T-helper 22 cell (primary cell): ENCODE results near the gene NT5E.

Experiments
- DNase-seq: peaks from one replicate; pipeline ENCODE4 v3.0.0-alpha.2; 2020; ENCODE audit warnings: low read depth

The NT5E gene

DNA sequence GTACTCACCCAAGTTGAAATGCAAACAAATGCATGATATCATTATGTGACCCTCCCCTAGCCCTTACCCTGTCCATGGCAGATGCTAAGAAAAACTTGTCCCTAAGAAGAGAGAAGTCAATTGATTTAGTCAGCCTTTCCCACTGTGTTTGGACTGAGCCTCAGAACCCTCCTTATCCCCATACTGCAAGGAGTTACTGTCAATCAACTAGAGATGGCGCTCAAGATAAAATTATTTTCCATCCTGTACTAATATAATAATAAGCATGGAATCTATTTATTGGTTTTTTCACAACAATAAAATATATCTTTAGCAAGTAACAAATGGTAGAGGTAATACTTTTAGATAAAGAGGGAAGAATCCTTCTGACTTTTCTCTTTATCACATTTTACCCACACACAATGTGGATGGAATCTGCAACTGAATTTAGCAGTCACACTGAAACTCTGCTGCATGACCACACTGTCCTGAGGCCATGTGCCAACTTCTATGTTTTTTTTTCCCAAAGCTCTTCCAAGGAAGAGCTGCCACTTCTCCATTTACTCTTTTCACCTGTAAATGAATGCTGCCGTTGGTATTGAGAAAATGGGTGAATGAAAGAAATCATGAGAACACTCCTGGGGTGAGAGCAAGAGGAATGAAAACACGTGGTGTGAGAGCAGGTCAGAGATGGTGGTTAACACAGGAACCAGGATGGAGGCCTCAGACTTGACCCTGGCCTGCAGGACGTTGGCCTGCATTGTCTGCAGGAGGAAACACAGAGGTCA is 10.5 kb downstream of the NT5E start:
- DNase-seq = no peak

DNA sequence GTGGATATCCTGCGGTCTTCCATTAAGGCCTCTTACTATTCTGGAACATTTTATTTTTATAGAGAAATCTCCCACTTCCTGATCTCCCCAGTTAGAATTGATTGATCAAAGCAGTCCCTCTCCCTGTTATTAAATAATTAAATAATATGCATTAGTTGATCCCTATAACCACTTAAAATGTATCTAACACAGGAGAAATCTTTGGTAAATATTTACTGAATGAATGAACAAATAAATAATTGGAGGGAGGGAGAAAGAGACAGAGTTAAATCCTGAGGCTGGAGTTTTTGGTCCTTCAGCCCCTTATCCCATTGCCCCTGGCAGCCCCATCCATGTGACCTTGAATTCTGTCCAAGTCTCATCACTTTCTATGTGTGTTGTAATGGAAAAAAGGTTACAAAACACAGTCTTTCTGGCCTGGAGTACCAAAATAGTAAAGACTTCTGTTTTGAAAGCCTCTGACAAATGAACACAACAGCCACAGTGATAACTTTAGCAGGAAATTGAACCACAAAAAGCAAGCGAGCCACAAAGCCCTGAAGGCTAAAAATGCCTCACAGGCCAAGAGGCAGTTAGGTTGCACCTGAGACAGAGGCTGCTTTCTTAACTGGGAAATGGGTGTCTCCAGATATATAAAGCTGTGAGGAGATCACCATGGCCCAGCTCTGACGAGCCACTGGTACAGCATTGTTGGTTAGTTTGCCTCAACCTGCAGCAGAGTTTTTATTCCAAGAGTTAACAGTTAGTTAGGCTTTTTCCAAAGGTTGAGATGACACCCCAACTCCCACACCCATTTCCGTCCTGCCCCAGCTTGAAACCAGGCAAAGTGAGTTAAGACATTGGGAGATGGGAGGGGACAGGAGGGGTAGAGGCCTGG is 11.3 kb downstream of the NT5E start:
- DNase-seq = no peak

DNA sequence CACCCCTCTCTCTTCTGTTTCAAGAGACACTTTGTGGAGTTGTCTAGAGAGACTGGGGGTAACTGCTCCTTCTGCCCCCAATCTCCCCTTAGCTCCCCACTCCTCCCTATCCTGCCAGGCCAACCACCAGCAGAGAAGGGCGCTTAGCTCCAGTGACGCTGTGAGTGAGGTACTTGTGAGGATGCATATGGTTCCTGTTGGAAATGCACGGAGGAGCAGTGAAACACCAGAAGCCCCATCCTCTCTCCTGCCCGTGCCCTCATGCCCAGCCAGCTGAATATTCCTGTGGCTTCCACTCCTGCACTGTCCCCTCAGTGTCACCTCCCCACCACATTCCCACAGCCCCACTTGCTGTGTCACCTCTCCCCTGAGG is 11.9 kb downstream of the NT5E start:
- DNase-seq = no peak

DNA sequence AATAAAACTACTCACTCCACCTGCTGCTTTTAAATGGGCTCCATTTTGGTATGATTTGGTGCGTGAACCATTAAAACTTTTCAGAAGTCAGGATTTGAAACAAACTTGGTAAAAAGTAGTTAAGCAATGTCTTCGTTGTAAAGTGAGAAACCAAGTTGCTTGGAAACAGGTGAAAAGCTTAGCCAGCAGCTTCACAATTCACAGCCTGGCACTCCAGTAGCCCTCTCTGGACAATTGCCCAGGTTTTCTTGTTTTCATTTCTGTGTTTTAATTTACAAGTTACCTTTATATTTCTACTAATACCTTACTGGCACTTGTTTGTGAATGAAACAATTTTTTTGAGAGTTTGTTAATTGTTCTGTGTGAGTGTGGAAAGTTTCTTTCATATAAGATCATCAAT is 12.8 kb downstream of the NT5E start:
- DNase-seq = no peak

DNA sequence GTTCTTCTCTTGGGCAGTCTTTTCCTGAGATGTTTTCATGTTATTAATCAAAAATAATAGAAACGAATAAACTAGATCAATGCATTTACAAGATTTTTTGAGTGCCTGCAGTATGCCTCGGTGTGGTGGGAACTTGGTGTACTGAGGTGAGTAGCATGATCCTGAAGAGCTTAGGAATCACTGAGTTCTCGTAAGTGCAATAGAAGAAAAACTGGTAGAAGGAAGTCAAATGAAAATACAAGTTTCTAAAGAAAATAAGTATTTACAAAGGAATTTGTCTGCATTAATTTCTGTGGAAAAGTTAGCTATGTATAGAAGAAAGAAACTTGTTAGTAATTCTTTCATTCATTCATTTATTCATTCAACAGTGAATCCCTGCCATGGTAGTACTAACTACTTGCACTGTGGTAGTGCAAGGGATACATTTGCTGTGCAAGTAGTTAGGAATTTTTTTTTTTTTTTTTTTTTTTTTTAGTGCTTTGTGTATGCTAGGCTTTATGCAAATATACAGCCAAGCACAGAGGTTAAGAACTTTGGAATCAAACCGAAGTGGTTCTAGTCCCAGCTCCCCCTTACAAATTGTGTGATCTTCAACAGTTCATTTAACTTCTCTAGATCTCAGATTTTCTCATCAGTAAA is 13.9 kb downstream of the NT5E start:
- no peak for DNase-seq

DNA sequence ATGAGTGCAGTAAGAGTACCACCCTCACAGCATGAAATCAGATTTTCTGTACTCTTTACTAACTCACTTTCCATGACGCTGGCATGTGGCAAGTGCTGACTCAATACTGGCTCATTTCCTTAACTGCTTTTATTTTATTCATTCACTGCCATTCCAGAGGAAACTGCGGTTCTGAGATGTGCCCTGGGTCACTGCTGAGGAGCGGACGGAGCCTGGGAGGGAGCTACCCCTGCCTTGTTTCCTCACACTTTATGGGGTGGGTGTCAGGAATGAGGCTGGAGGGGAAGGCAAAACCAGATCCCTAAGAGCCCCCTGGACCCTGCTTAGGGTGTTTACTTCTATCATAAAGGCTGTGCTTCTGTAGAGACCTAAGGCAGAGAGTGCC is 14.4 kb downstream of the NT5E start:
- DNase-seq = no peak

DNA sequence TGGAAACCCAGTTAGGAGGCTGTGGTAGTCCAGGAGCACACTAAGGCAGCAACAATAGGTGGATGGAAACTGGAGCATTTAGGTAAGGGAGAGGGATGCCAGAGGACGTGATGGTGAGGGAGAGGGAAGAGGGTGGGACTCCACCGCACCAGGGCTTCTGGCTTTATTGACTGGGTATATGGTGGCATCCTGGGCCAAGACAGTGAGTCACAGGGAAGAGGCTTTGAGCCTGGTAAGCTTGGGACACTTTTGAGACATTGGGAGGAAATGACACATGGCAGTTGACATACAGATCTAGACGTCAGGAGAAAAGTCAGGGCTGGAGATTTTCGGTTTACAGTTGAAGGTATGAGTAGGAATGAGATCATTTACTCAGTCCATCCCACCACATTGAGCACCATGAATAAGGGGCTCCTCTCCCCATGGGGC is 14.9 kb downstream of the NT5E start:
- no peak for DNase-seq

DNA sequence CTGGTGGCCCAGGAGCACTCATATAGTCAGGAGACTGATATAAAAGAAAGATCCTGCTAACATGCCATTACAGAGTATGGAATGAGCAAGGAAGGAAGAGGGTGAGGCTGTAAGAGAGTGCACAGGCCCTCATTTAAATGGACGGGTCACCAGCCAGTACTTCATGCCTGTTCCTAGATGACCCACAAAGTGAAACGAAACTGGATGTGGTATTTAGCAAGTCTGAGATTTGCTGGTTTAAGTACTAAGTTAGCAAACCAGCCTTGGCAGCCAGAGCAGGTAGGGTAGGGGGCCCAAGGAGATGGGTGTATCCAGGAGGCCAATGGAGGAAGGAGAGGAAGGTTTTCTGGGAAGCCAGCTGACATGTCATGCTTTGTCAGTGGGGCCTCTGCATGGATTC is 15.9 kb downstream of the NT5E start:
- no peak for DNase-seq

DNA sequence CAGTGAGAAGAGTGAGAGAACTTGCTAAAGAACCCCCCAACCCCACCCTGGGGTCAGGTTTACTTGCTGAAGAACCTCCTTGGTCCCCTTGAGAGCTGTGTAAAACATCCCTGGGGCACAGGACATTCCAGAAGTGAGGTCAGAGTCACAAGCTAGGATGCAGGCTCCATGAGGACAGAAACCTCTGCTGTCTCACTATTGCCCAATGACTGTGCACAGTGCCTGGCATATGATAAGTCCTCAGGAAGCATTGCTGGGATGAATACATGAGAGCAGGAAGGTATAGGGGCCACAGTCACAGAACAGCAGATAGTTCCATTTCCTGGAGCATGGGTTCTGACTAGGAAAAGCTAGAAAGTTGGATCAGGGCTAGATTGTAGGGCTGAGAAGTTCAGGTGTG is 18.4 kb downstream of the NT5E start:
- DNase-seq = no peak

DNA sequence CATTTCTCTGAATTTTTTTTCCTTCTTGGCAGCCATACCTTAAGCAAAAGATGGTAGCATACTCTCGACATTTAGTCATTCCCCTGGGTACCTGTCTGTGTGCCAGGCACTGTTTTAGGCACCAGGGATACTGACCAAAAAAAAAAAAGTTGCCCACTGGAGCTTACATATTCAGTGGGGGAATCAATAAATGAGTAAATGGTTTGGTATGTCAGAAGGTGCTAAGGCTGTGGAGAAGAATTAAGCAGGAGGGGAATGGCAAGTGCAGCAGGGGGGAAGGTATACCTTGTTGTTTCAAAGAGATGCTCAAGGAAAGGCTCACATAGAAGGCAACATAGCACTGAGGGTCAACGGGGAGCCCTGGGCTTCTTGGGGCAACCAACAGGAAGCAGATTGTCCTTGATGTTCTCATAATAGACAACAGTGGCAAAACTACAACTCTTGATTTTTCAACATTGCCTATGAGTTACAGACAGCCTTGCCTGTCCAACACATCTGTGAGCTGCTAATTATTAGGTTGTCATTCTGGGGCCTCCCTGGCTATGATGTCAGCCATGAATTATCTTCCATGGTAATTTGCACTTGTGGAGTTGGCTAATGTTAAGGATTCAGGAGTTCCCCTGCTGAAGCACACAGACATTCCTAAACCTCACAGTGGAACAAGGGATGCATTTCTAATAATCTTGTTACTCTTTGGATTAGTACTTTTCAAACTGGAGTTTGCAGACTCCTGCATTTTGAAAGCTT is 19.6 kb downstream of the NT5E start:
- DNase-seq = no peak

DNA sequence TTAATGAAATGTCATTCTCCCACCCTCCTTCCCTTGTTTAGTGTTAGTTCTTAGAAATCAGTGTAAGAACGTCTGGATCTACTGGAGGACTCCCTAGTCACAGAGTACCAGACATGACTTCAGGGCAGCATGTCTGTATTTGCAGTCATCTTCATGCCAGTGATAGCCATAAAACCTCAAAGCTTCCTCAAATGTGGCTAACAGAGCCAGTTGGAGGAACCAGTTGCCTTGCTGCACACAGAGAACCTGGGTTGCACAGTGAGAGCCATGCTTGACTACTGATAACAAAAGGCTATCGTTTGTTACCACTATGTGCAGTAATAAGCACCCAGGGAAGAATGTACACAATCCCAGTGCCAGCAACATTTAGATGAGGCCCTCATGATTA is 20.1 kb downstream of the NT5E start:
- no peak for DNase-seq

DNA sequence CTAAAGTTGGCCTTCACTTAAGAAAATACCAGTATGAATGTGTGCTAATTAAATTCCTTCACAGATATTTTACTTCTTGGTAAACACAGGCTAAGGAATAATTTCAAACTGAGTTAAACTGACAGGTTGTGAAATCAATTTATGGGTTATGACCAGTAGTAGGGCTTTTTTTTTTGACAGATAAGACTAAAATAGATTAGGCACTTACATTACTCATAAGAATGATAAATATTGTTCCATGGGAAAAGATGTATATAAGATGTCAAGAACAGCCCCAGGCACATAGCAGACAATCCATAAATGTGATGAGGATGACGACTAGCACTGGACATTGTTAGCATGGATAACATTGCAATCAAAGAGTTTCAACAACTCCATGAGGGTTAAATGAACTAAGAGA is 22.9 kb downstream of the NT5E start:
- DNase-seq = no peak

DNA sequence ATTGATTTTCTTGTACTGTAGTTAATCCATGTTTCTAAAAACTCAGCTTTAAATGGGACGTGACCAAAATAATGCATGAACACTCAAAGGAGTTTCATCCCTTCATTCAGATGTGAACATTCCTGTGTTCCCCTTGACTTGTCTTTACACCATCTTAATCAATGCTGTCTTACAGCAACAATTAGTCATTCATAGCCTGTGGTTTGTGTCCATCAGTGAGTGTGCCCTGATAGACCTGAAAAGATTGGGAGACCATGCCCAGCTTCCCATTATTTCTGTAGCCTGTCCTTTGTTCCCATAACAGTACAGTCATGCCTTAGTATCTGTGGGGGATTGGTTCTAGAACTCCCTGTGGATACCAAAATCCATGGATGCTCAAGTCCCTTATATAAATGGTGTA is 23.9 kb downstream of the NT5E start:
- no peak for DNase-seq

DNA sequence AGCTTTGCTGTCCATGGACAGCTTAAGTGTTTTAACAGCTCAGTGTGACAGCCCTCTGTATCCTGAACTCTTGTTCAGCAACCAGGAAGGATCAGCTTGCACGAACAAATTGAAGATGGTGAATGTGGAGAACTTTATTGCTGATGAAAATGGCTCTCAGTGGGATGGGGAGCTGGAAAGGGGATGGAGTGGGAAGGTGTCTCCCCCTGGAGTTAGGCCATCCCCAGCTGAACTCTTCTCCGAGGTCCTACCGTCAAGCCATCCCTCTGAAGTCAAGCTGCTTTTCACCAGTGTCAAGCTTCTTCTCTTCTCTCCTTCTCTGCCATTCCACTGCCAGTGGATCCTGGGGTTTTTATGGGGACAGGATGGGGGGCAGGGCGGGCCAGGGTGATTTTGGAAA is 26.6 kb downstream of the NT5E start:
- DNase-seq = no peak

DNA sequence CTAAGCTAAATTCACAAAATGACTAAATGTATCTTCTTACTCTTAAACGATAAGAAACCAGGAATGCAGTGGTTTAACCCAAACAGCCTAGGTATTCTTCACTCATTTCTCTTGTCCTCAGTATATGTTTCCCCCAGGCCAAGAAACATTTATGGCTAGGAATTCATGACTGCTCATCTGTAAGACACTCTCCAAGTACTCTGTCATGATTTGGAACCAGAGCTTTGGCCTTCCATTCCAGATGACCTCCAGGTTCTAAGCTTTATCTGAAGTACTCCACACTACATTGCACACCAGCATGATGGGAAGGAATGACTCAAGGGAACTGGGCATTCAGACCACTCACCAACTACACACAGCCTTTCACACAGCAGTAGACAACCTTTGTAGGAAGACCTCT is 29.3 kb downstream of the NT5E start:
- DNase-seq = no peak

DNA sequence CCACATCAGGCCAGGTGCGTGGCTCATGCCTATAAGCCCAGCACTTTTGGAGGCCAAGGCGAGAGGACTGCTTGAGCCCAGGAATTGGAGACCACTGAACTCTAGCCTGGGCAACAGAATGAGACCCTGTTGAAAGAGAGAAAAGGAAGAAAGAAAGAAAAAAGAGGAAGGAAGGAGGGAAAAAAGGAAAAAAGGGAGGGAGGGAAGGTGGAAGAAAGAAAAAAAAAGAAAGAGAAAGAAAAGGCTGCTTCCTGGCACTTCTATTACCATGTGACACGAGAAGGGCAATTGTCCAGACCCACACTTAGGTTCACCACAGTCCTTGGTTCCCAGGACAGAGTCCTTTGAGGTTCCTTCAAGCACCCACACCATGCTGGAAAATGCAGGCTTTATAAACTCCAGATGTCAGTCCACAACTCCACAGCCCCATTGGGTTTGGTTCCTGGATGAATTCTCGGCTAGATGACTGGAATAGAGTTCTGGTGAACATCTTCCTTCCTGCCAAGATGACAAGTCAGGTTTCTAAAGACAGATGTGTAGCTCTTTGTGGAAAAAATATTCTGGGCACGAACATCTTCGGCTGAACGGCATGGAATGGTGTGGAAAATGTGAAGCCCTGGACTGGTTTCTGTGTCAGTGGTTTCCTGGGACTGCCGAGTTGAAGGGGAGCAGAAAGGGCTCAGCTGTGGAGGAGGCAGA is 32.5 kb downstream of the NT5E start:
- no peak for DNase-seq

DNA sequence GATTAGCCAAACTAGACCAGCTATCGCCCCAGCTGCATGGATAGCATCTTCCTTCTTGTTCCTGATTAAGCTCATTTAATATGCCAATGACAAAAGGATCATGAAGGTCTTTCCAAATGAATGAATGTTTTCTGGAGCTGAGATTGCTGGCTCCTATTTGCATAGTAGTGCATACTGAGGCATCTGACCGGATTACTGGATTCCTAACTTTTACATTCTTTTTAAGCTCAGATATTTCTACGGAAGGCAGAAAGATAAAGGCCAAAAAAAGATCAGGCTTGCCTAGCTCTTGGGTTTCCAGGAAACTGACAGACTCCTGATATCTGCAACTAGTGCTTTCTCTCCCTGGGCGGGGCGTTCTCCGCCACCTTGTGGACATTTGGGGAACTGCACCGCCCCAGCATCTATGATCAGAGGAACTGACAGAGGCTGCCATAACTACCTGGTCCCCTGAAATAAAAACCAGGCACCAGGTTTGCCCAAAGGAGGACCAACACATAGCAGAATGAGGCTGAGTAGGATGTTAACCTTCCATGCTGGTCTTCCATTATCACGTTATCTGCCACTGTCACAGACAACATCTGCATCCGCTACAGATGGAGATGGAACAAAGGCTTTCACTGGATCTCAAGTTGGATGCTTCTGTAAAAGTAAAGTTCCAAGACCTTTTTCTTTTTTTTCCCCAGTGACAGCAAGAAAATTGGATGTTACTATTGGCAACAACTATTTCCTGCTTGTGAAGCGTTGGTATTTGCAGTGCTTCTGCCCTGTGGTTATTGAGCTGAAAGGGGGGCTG is 33.2 kb downstream of the NT5E start:
- peak; percentile 17 for DNase-seq

DNA sequence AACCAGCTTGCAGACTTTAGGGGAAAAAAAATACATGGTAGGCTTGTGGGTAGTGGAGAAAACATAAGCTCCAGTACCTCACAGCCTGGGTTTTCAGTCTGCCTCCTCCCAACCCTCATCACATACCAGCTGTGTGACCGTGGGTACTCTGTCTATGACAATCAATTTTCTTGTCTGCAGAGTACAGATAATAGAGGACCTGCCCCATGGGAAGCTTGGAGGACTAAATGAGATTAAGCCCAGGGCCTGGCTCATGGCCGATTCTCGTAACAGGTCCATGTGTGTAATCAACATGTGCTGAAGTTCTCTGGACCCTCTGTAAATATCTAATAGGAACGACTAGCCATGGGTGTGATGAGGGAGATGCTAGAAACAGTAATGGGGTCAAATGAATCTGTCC is 34.0 kb downstream of the NT5E start:
- no peak for DNase-seq

DNA sequence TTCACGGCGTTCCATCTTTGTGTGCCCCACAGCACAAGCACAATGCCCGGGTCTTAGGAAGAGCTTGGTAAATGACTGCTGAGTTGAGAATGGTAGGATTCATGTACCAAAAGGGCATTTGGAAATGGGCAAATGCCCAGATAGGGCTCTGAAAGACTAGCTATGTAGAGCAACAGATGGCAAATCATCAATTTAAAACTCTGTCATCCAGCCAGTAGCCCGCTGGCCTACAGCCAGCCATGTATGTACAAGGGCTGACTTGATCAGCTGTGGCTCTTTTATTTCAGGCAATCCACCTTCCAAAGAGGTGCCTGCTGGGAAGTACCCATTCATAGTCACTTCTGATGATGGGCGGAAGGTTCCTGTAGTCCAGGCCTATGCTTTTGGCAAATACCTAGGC is 35.1 kb downstream of the NT5E start:
- no peak for DNase-seq

DNA sequence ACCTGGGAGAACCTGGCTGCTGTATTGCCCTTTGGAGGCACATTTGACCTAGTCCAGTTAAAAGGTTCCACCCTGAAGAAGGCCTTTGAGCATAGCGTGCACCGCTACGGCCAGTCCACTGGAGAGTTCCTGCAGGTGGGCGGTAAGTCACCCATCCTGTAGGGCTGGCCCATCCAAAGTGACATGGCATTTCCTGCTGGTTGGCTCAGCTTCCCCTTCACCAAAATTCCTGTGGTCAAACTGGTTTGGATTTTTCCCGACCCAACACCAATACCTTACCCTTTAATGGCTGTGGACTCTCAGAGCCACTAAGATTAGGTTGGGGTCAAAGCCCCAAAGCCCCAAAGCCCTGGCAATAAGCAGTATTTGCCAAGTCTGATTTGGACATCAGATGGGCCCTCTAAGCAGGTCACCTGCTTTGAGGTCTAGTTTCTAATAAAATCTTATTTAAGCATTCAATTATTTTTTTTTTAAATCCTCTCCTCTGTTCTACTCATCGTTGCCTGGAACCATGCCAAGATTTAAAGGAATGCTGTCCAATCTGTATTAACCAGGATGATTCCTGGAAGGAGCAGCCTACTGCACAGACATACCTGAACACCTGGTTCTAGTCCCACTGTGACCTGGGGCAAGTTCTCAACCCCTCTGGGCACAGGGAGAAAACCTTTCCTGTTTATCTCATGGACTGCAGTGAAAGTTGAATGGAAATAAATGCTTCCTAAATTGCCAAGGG is 40.8 kb downstream of the NT5E start:
- DNase-seq = no peak
